ENCODE data around the gene ACTL10. TPM values are rescaled to one million over a fixed set of nuclear protein-coding genes. Genes with fewer than 3 reads are reported as not detected.

Gene ACTL10
- total RNA-seq, 3 donors from 2014 or later = 1.7 to 4.2 (median 2.4) TPM

DNA sequence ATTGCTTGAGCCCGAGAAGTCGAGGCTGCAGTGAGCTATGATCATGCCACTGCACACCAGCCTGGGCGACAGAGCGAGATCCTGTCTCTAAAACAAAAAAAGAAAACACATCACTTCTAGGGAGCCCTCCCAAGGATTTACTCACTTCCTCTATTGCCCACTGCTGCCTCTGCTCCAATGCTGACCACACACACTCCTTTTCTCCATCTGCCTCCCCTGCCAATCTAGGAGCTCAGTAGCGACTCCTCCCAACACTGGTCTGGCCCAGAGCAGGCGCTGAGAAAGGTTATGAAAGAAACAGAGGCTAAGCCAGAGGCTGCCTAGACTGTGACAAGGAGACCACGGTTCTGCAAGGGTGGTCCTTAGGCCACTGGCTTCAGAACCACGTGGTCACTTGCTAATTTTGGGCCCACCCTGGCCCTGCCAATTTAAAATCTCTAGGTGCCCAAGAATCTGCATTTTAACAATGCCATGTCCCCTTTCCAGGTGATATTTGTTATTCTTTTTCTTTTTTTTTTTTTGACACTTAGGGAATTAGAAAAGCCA lies 20.7 kb downstream of the ACTL10 start:
- H3K4me1 ChIP-seq (ENCODE audit: low read depth) = peaks cover 13% of the 10 kb centered on the region
- intact Hi-C loops (cut with DNase I, micrococcal nuclease) = no loop called here
- H3K9me3 ChIP-seq = no peaks in the 10 kb centered on the region
- ATAC-seq (no peak), DNase-seq (no peak)
- no peak overlapping the region for H3K4me3 ChIP-seq
- no peaks in the 10 kb centered on the region for H3K36me3 ChIP-seq (ENCODE audit: low read depth)
- TF ChIP-seq, protein P1, sequence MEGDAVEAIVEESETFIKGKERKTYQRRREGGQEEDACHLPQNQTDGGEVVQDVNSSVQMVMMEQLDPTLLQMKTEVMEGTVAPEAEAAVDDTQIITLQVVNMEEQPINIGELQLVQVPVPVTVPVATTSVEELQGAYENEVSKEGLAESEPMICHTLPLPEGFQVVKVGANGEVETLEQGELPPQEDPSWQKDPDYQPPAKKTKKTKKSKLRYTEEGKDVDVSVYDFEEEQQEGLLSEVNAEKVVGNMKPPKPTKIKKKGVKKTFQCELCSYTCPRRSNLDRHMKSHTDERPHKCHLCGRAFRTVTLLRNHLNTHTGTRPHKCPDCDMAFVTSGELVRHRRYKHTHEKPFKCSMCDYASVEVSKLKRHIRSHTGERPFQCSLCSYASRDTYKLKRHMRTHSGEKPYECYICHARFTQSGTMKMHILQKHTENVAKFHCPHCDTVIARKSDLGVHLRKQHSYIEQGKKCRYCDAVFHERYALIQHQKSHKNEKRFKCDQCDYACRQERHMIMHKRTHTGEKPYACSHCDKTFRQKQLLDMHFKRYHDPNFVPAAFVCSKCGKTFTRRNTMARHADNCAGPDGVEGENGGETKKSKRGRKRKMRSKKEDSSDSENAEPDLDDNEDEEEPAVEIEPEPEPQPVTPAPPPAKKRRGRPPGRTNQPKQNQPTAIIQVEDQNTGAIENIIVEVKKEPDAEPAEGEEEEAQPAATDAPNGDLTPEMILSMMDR (IDR thresholded peaks at IDR 0.05) = no peak

DNA sequence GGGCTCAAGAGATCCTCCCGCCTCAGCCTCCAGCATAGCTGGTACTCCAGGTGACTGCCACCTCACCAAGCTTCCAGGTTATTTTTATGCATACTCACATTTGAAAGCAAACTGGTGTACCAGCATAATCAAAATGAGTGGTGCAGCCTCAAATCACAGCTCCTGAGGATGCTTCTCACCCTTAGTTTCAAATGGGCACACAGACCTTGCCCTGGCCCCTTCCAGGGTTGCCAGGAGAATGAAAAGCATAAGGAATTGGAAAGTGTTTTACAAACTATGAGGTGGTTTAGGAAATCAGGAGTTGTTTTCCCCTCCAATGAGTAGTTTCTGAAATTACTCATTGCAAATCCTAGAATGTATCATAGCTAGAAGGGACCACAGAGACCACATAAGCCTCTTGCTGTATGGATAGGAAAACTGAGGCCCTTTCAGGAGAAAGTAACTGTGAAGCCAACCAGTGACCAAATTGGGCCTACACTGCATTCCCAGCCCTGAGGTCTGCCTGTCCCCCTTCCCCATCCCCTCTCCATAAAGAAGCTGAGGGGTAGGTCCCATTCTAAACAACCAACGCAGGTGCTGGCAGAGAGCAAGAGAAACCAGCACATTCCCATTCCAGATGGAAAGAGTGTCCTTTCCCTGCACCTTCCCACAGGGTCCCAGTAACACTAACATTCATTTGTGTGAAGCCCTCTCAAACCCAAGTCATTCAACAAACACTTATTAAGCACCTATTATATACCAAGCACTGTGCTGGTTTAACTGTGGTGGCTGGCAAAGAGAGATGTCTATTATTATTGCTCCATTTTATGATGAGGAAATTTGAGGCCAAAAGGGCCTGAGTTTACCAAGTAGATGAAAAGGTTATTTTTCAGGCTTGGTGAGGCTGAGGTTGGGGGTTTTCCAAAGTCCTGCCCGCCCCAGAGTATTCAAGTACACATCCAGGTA lies 21.5 kb downstream of the ACTL10 start:
- peaks cover 13% of the 10 kb centered on the region for H3K4me1 ChIP-seq (ENCODE audit: low read depth)
- no peaks in the 10 kb centered on the region for H3K36me3 ChIP-seq (ENCODE audit: low read depth)
- H3K9me3 ChIP-seq = no peaks in the 10 kb centered on the region
- no peak for ATAC-seq
- TF ChIP-seq, protein P1 (IDR thresholded peaks at IDR 0.05) = no peak
- H3K4me3 ChIP-seq = no peak overlapping the region
- DNase-seq = no peak
- intact Hi-C loops (cut with DNase I, micrococcal nuclease) = no loop called here

DNA sequence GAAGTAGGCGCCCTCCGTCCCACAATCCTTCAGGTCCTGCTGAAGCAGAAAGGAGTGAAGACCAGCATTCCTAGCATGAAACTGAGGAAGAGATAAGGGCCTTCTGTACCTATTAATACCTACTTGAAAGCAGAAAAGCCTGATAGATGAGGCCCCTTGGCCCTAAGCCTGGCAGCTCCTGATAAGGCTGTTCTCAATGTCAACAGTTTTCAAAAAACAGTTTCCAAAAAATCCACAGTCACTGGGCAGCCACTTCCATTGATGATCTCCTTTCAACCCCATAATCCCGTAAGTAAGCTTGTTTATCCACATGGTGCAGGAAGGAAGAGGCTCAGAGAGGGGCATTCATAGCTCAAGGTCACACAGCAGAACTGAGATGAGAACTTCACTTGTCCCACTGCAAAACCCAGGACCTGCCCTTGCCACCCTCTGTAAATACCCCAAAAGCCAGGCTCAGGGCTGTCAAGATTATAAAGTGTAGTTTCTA lies 22.2 kb downstream of the ACTL10 start:
- no peaks in the 10 kb centered on the region for H3K9me3 ChIP-seq
- TF ChIP-seq, protein P1 (IDR thresholded peaks at IDR 0.05) = no peak
- H3K36me3 ChIP-seq (ENCODE audit: low read depth) = no peaks in the 10 kb centered on the region
- DNase-seq = no peak
- H3K4me3 ChIP-seq = no peak overlapping the region
- no peak for ATAC-seq
- intact Hi-C loops (cut with DNase I, micrococcal nuclease) = no loop called here
- H3K4me1 ChIP-seq (ENCODE audit: low read depth) = peaks cover 13% of the 10 kb centered on the region

DNA sequence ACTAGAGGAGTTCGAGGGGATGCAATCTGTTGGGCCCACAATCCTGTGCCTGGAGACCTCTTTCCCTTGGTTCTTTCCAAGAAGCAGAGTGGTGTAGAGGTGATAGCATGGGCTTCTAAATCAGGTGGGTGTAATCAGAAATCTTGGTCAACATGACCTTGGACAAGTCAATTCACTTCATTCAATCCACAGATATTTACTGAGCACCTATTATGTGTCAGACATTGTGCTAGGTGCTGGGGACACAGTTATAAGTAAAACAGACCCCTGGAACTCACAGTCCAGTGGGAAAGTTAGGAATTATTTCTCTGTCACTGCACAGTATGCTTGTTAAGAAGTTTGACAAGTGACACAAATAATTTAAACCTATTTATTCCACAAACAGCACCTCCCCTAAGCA lies 22.8 kb downstream of the ACTL10 start:
- H3K4me1 ChIP-seq (ENCODE audit: low read depth) = peaks cover 13% of the 10 kb centered on the region
- DNase-seq (no peak), ATAC-seq (no peak)
- intact Hi-C loops (cut with DNase I, micrococcal nuclease) = no loop called here
- TF ChIP-seq, protein P1 (IDR thresholded peaks at IDR 0.05) = no peak
- no peak overlapping the region for H3K4me3 ChIP-seq
- H3K36me3 ChIP-seq (ENCODE audit: low read depth) = no peaks in the 10 kb centered on the region
- no peaks in the 10 kb centered on the region for H3K9me3 ChIP-seq

DNA sequence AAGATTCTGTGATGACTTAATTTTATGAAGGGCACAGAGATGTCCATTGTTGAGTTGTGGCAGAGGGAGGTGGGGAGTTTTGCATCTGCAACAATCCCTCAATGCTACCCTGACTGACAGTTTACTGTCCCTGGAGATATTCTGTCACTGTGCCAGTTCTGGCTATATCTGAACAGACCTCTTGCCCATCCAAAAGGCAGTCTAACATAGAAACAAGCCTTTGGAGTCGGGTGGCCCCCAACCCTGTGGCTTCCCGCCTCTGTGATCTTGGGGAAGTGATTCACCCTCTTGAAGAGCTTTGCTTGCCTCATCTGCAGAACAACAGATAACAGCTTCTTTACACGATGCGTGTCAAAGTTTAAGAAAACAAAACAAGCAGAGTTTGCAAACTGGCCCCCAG lies 23.2 kb downstream of the ACTL10 start:
- Histone ChIP-seq H3K4me1 (ENCODE audit: low read depth) (peaks cover 8% of the 10 kb centered on the region), H3K36me3 (ENCODE audit: low read depth) (no peaks in the 10 kb centered on the region), H3K4me3 (no peak overlapping the region), H3K9me3 (no peaks in the 10 kb centered on the region)
- DNase-seq (no peak), ATAC-seq (no peak)
- intact Hi-C loops (cut with DNase I, micrococcal nuclease) = no loop called here
- TF ChIP-seq, protein P1 (IDR thresholded peaks at IDR 0.05) = no peak

Data from mucosa of descending colon (tissue), 3 donors.